SK-N-SH treated with all-trans-retinoic acid at 6 μM for 48 hours (cell line): ENCODE data around the gene PSMA7.

Experiments
- ATAC-seq: fragments of 200-7000 bp; cut with Tn5 transposase; 3 replicates; pipeline ENCODE4 v1.9.1; 2020; ENCODE audit warnings: mild to moderate bottlenecking, moderate library complexity
- ARNTL ChIP-seq: fragments of 450-650 bp; formaldehyde crosslinking; IDR thresholded peaks from 2 replicates; pipeline ENCODE4 v1.5.0; 2020; ENCODE audit warnings: low read depth, mild to moderate bottlenecking, moderate library complexity, borderline replicate concordance
- BACH2 ChIP-seq: fragments of 250-450 bp; sonication (Bioruptor Pico); IDR thresholded peaks from 2 replicates; pipeline ENCODE4 v1.9.0; 2021; ENCODE audit warnings: mild to moderate bottlenecking, borderline replicate concordance
- CREB5 ChIP-seq: fragments of 250-450 bp; sonication (Bioruptor Pico); IDR thresholded peaks from 2 replicates; pipeline ENCODE4 v1.5.1; 2020; ENCODE audit warnings: low read depth, mild to moderate bottlenecking, moderate library complexity
- CSDC2 ChIP-seq: fragments of 250-450 bp; sonication (Bioruptor Pico); IDR thresholded peaks from 2 replicates; pipeline ENCODE4 v1.5.0; 2020; ENCODE audit warnings: mild to moderate bottlenecking, moderate library complexity
- CSRNP3 ChIP-seq: fragments of 250-450 bp; sonication (Bioruptor Pico); IDR thresholded peaks from 2 replicates; pipeline ENCODE4 v1.5.1; 2021; ENCODE audit warnings: mild to moderate bottlenecking, moderate library complexity
- ESRRG ChIP-seq: fragments of 250-450 bp; sonication (Bioruptor Pico); IDR thresholded peaks from 2 replicates; pipeline ENCODE4 v1.6.1; 2021; ENCODE audit warnings: mild to moderate bottlenecking
- GLIS3 ChIP-seq: fragments of 250-450 bp; sonication (Bioruptor Pico); IDR thresholded peaks from 2 replicates; pipeline ENCODE4 v1.5.0; 2020; ENCODE audit warnings: mild to moderate bottlenecking, moderate library complexity
- ISL1 ChIP-seq: fragments of 250-450 bp; sonication (Bioruptor Pico); IDR thresholded peaks from 2 replicates; pipeline ENCODE4 v2.1.2; 2022; ENCODE audit warnings: mild to moderate bottlenecking, moderate library complexity
- OSR1 ChIP-seq: fragments of 250-450 bp; sonication (Bioruptor Pico); IDR thresholded peaks from 2 replicates; pipeline ENCODE4 v1.8.0; 2022; ENCODE audit warnings: moderate library complexity, mild to moderate bottlenecking, inconsistent platforms
- POU6F1 ChIP-seq: fragments of 250-450 bp; sonication (Bioruptor Pico); IDR thresholded peaks from 2 replicates; pipeline ENCODE4 v1.8.0; 2021; ENCODE audit warnings: low read depth, mild to moderate bottlenecking, moderate library complexity, borderline replicate concordance
- PPARA ChIP-seq: fragments of 250-450 bp; sonication (Bioruptor Pico); IDR thresholded peaks from 2 replicates; pipeline ENCODE4 v1.5.0; 2020; ENCODE audit warnings: mild to moderate bottlenecking, borderline replicate concordance
- RARB ChIP-seq: fragments of 250-450 bp; sonication (Bioruptor Pico); IDR thresholded peaks from 2 replicates; pipeline ENCODE4 v1.8.0; 2021; ENCODE audit warnings: mild to moderate bottlenecking, moderate library complexity
- SNAI2 ChIP-seq: fragments of 250-450 bp; sonication (Bioruptor Pico); IDR thresholded peaks from 2 replicates; pipeline ENCODE4 v1.5.0; 2020; ENCODE audit warnings: mild to moderate bottlenecking, moderate library complexity
- TCF4 ChIP-seq: fragments of 250-450 bp; sonication (Bioruptor Pico); IDR thresholded peaks from 2 replicates; pipeline ENCODE4 v1.8.0; 2021; ENCODE audit warnings: mild to moderate bottlenecking, moderate library complexity, borderline replicate concordance
- TOX ChIP-seq: fragments of 250-450 bp; sonication (Bioruptor Pico); IDR thresholded peaks from 2 replicates; pipeline ENCODE4 v1.8.0; 2021; ENCODE audit warnings: mild to moderate bottlenecking, moderate library complexity, borderline replicate concordance
- TSHZ2 ChIP-seq: fragments of 250-450 bp; sonication (Bioruptor Pico); IDR thresholded peaks from 2 replicates; pipeline ENCODE4 v1.5.0; 2020; ENCODE audit warnings: mild to moderate bottlenecking, moderate library complexity
- ZC3H10 ChIP-seq: fragments of 250-450 bp; sonication (Bioruptor Pico); IDR thresholded peaks from 2 replicates; pipeline ENCODE4 v1.5.1; 2021; ENCODE audit warnings: mild to moderate bottlenecking, moderate library complexity
- ZFP3 ChIP-seq: fragments of 250-450 bp; sonication (Bioruptor Pico); IDR thresholded peaks from 2 replicates; pipeline ENCODE4 v1.5.0; 2020; ENCODE audit warnings: mild to moderate bottlenecking, moderate library complexity
- ZFP30 ChIP-seq: fragments of 450-650 bp; formaldehyde crosslinking; IDR thresholded peaks from 2 replicates; pipeline ENCODE4 v1.5.0; 2022; ENCODE audit warnings: mild to moderate bottlenecking, moderate library complexity
- ZNF565 ChIP-seq: fragments of 450-650 bp; formaldehyde crosslinking; conservative IDR thresholded peaks from 2 replicates; pipeline ENCODE4 v1.5.0; 2020; ENCODE audit warnings: low read depth, mild to moderate bottlenecking, moderate library complexity
- ZNF70 ChIP-seq: fragments of 450-650 bp; formaldehyde crosslinking; IDR thresholded peaks from 2 replicates; pipeline ENCODE4 v1.5.0; 2020; ENCODE audit warnings: mild to moderate bottlenecking, moderate library complexity

Gene PSMA7

GRCh38 chr20:62186887-62187866, 44.0 kb upstream of the PSMA7 start:
- ATAC-seq, result no peak
- TF ChIP-seq ARNTL (CRISPR knock-in tag), result no peak
- TF ChIP-seq SNAI2 (CRISPR knock-in tag), result no peak
- TF ChIP-seq ISL1 (CRISPR knock-in tag), result no peak
- TF ChIP-seq TSHZ2, result no peak
- no peak for TF ChIP-seq POU6F1 (CRISPR knock-in tag)
- TF ChIP-seq PPARA (CRISPR knock-in tag), result no peak
- no peak for TF ChIP-seq ZNF565
- no peak for TF ChIP-seq RARB (CRISPR knock-in tag)
- TF ChIP-seq ZNF70 (CRISPR knock-in tag), result no peak
- no peak for TF ChIP-seq GLIS3 (CRISPR knock-in tag)
- TF ChIP-seq CSDC2 (CRISPR knock-in tag), result no peak
- TF ChIP-seq BACH2 (CRISPR knock-in tag), result no peak
- TF ChIP-seq ZC3H10 (CRISPR knock-in tag), result no peak
- no peak for TF ChIP-seq ZFP3 (CRISPR knock-in tag)
- TF ChIP-seq OSR1, result no peak
- TF ChIP-seq TOX (CRISPR knock-in tag), result no peak
- no peak for TF ChIP-seq ESRRG
- TF ChIP-seq CREB5 (CRISPR knock-in tag), result no peak
- TF ChIP-seq ZFP30 (CRISPR knock-in tag), result no peak
- no peak for TF ChIP-seq TCF4

- no peak for ATAC-seq
- TF ChIP-seq CSRNP3 (CRISPR knock-in tag) (no peak), POU6F1 (CRISPR knock-in tag) (no peak), PPARA (CRISPR knock-in tag) (no peak), ARNTL (CRISPR knock-in tag) (no peak), ZFP30 (CRISPR knock-in tag) (no peak), GLIS3 (CRISPR knock-in tag) (no peak), BACH2 (CRISPR knock-in tag) (no peak), ZNF70 (CRISPR knock-in tag) (no peak), RARB (CRISPR knock-in tag) (no peak), CREB5 (CRISPR knock-in tag) (no peak), TCF4 (no peak), SNAI2 (CRISPR knock-in tag) (no peak), CSDC2 (CRISPR knock-in tag) (no peak), OSR1 (no peak), ISL1 (CRISPR knock-in tag) (no peak)
Measured at GRCh38 chr20:62186096-62186426, 42.9 kb upstream of the PSMA7 start.
